PC-3 (cell line): ENCODE measurements around the gene SLC35B1.

Source experiments
- EZH2 ChIP-seq: fragments of 300-600 bp; sonication (generic); IDR thresholded peaks from one replicate; pipeline ENCODE4 v1.6.1; 2017; ENCODE audit warnings: antibody characterized with exemption, mild to moderate bottlenecking, low read length; ENCODE audit not compliant: unreplicated experiment
- EZH2phosphoT487 ChIP-seq: fragments of 300-600 bp; sonication (generic); IDR thresholded peaks from 2 replicates; pipeline ENCODE4 v1.6.1; 2018; ENCODE audit warnings: mild to moderate bottlenecking, antibody characterized with exemption, low read length, borderline replicate concordance
- TF ChIP-seq, protein P1 (sequence below): fragments of 300-600 bp; sonication (generic); conservative IDR thresholded peaks from 2 replicates; pipeline ENCODE4 v1.5.1; 2017; ENCODE audit warnings: antibody characterized with exemption, low read depth, mild to moderate bottlenecking, low read length

DNA sequence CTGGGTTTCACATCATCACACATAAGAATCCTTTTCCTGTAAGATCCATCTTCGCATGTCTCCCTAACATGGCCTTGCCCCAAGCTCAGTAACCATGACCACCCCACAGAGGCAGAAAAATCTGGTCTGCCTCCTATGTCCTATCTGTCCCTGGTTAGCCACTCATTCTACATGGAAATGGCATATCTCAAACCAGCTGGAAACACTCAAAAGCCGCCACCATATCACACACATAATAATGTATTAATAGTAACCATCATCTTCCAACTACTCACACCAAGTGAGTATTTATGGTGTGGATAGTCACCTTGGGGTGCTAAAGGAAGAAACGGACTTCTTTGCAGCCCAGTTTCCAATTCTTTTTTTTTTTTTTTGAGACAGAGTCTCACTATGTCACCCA is 44.7 kb upstream of the SLC35B1 start:
- TF ChIP-seq, protein P1, sequence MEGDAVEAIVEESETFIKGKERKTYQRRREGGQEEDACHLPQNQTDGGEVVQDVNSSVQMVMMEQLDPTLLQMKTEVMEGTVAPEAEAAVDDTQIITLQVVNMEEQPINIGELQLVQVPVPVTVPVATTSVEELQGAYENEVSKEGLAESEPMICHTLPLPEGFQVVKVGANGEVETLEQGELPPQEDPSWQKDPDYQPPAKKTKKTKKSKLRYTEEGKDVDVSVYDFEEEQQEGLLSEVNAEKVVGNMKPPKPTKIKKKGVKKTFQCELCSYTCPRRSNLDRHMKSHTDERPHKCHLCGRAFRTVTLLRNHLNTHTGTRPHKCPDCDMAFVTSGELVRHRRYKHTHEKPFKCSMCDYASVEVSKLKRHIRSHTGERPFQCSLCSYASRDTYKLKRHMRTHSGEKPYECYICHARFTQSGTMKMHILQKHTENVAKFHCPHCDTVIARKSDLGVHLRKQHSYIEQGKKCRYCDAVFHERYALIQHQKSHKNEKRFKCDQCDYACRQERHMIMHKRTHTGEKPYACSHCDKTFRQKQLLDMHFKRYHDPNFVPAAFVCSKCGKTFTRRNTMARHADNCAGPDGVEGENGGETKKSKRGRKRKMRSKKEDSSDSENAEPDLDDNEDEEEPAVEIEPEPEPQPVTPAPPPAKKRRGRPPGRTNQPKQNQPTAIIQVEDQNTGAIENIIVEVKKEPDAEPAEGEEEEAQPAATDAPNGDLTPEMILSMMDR: no peak
- TF ChIP-seq EZH2: no peak
- no peak for TF ChIP-seq EZH2phosphoT487
